TTC549 (cell line): ENCODE data around the gene GRIN2C.

Experiments used
- FAIRE-seq: peaks from 2 replicates; lab custom pipeline; 2012; peaks lifted over from hg19 to GRCh38; lab: Jason Lieb, UNC

The GRIN2C gene

GRCh38 chr17:74796866-74797265 is 62.8 kb downstream of the GRIN2C start:
- FAIRE-seq: no peak

GRCh38 chr17:74796211-74796610 is 63.5 kb downstream of the GRIN2C start:
- no peak for FAIRE-seq

GRCh38 chr17:74795327-74796020 is 64.2 kb downstream of the GRIN2C start:
- no peak for FAIRE-seq

DNA sequence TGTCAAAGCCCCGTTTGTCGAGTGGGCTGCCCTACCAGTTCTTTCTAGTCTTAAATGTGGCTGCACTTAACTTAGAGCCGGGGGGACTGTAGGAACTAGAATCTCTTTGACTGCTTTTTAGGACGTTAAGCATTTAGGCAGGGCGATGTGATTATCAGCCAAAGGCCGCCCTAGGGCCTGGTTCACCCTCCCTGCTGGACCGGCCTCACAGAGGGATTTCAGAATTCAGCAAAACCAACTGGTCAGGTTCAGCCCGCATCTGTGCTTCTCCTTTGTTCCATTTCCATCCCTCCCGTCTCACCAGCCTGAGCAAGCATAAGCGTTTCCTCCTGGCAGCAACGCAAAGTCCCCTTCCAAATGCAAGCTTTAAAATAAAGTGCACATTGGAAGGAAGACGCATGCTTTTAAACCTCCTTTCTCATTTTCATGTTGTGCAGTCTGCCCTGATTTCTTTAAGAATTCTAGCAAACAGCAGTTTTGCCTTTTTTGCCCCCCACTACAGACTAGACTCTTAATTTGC is 67.0 kb downstream of the GRIN2C start:
- no peak for FAIRE-seq
